NOMO-1 treated with DMSO at 0.1 percent for 48 hours (cell line): ENCODE measurements around the gene CCNJL.

ENCODE experiments used
- DNase-seq: peaks from one replicate; lab custom pipeline; 2025; ENCODE audit not compliant: unreplicated experiment; lab: John Stamatoyannopoulos, UW

CCNJL gene

GRCh38 chr5:160230686-160231527, 81.5 kb downstream of the CCNJL start:
- no peak for DNase-seq

- no peak for DNase-seq
Observed at GRCh38 chr5:160229190-160229742, 83.1 kb downstream of the CCNJL start, which contains the start of gene FABP6. Gene FABP6, plus strand, starts transcription at chr5:160229506. Its CDS starts 52 bp downstream, at chr5:160229558.

- DNase-seq: no peak
Observed at GRCh38 chr5:160227012-160227411, 85.4 kb downstream of the CCNJL start.

- DNase-seq: no peak
Observed at GRCh38 chr5:160221082-160221481, 91.3 kb downstream of the CCNJL start.

GRCh38 chr5:160219356-160219755, 93.0 kb downstream of the CCNJL start:
- DNase-seq: no peak

- no peak for DNase-seq
Observed at GRCh38 chr5:160213537-160213936, 98.8 kb downstream of the CCNJL start.

GRCh38 chr5:160211352-160211751, 101.0 kb downstream of the CCNJL start:
- DNase-seq: no peak

GRCh38 chr5:160210606-160211005, 101.8 kb downstream of the CCNJL start:
- no peak for DNase-seq

GRCh38 chr5:160209917-160210316, 102.4 kb downstream of the CCNJL start:
- DNase-seq: no peak

GRCh38 chr5:160207061-160207460, 105.3 kb downstream of the CCNJL start:
- DNase-seq: no peak
